BJ (cell line): ENCODE measurements around the gene NUP85. TPM values are rescaled to one million over a fixed set of nuclear protein-coding genes. Genes with fewer than 3 reads are reported as not detected.

Experiments
- CTCF ChIA-PET: fragments of 350-600 bp; formaldehyde crosslinking; extraction: SDS; loops from one replicate; lab custom pipeline; 2021; ENCODE audit warnings: antibody characterized with exemption, inconsistent platforms; lab: Yijun Ruan, JAX
- POLR2A ChIA-PET: fragments of 300-600 bp; sonication (Branson Sonifier 250); formaldehyde crosslinking; extraction: SDS; loops from one replicate; lab custom pipeline; 2021; ENCODE audit warnings: antibody characterized with exemption; lab: Charles Lee
- DNase-seq: peaks from one replicate; pipeline ENCODE4 v3.0.0-alpha.2; 2011; ENCODE audit warnings: low read depth
- H3K27me3 ChIP-seq: 2 replicates; pipeline ENCODE4 v1.6.0; 2011; ENCODE audit warnings: low read length; ENCODE audit not compliant: control insufficient read depth, insufficient read depth
- H3K36me3 ChIP-seq: 2 replicates; pipeline ENCODE4 v1.5.1; 2011; ENCODE audit warnings: low read length; ENCODE audit not compliant: control insufficient read depth, insufficient read depth
- H3K4me3 ChIP-seq: 2 replicates; pipeline ENCODE4 v1.5.1; 2011; ENCODE audit warnings: low read depth, mild to moderate bottlenecking, control low read depth, low read length
- CTCF ChIP-seq: IDR thresholded peaks from 2 replicates; pipeline ENCODE4 v1.5.1; 2011; ENCODE audit warnings: low read depth, mild to moderate bottlenecking, control low read depth, inconsistent platforms, low read length, moderate library complexity; ENCODE audit not compliant: insufficient read depth
- polyA plus RNA-seq: library from polyadenylated mRNA; depleted of rRNA; stranded (reverse); fragments of >200 nt; gene quantifications from 2 replicates; pipeline ENCODE4 v1.2.3, GENCODE V29; 2011

The NUP85 gene
- polyA plus RNA-seq, 1 experiment = 74.1 TPM

GRCh38 chr17:75219815-75220214 is 14.3 kb downstream of the NUP85 start:
- ChIA-PET POLR2A (no interaction called here), CTCF (interaction anchor here (1.3 to 1.4 kb wide), 2 partner anchors 14 to 21 kb away, joined by 3 to 4 read pairs; partner anchors contain the start of gene NUP85)
- DNase-seq = no peak
- H3K4me3 ChIP-seq = no peak overlapping the region
- no peak for TF ChIP-seq CTCF
- H3K36me3 ChIP-seq = peaks cover 9% of the 10 kb centered on the region
- no peaks in the 10 kb centered on the region for H3K27me3 ChIP-seq

GRCh38 chr17:75225016-75225415 is 19.5 kb downstream of the NUP85 start:
- DNase-seq = no peak
- H3K36me3 ChIP-seq = peaks cover 16% of the 10 kb centered on the region
- H3K4me3 ChIP-seq = no peak overlapping the region
- H3K27me3 ChIP-seq = no peaks in the 10 kb centered on the region
- POLR2A ChIA-PET = no interaction called here
- CTCF ChIA-PET = interaction anchor here (1.1 to 1.9 kb wide), 2 partner anchors 14 to 16 kb away, joined by 3 to 5 read pairs; no protein-coding TSS in a partner anchor
- TF ChIP-seq CTCF = no peak

GRCh38 chr17:75227729-75228128 is 22.2 kb downstream of the NUP85 start:
- ChIA-PET CTCF (interaction anchor here (0.6 to 6.7 kb wide), 3 partner anchors 12 to 266 kb away, joined by 4 to 47 read pairs (median 4); no protein-coding TSS in a partner anchor), POLR2A (no interaction called here)
- no peak overlapping the region for H3K4me3 ChIP-seq

GRCh38 chr17:75228305-75228704 is 22.8 kb downstream of the NUP85 start:
- TF ChIP-seq CTCF = no peak
- ChIA-PET POLR2A (no interaction called here), CTCF (interaction anchor here (1.1 to 6.7 kb wide), 2 partner anchors 12 to 267 kb away, joined by 4 to 47 read pairs; no protein-coding TSS in a partner anchor)
- Histone ChIP-seq H3K4me3 (no peak overlapping the region), H3K27me3 (no peaks in the 10 kb centered on the region), H3K36me3 (peaks cover 28% of the 10 kb centered on the region)
- no peak for DNase-seq

More at GRCh38 chr17:75227729-75228128, 22.2 kb downstream of the NUP85 start:
- TF ChIP-seq CTCF = no peak
- no peaks in the 10 kb centered on the region for H3K27me3 ChIP-seq
- H3K36me3 ChIP-seq = peaks cover 27% of the 10 kb centered on the region
- no peak for DNase-seq

- Histone ChIP-seq H3K36me3 (peaks cover 28% of the 10 kb centered on the region), H3K4me3 (no peak overlapping the region), H3K27me3 (no peaks in the 10 kb centered on the region)
- ChIA-PET CTCF (interaction anchor here (0.7 to 6.7 kb wide), 2 partner anchors 8 to 11 kb away, joined by 3 to 47 read pairs; no protein-coding TSS in a partner anchor), POLR2A (no interaction called here)
- DNase-seq = no peak
- no peak for TF ChIP-seq CTCF
Measured at GRCh38 chr17:75228847-75229246, 23.4 kb downstream of the NUP85 start.
